K562 (cell line): ENCODE measurements around the gene KIF3B.
"Not testable (repeated sequence)": the region's sequence is repeated elsewhere in the genome, so short reads cannot be mapped to it uniquely, and the experiment has no call there.

Source experiments
- CBFA2T3 ChIP-seq: fragments of 450-650 bp; IDR thresholded peaks from 2 replicates; pipeline ENCODE4 v1.6.1; 2017
- TEAD2 ChIP-seq: fragments of 450-650 bp; IDR thresholded peaks from 2 replicates; pipeline ENCODE4 v1.6.1; 2016; ENCODE audit warnings: missing genetic modification characterization, control low read depth, missing compliant biosample characterization
- YBX1 ChIP-seq: fragments of 450-650 bp; IDR thresholded peaks from 2 replicates; pipeline ENCODE4 v1.7.1; 2016; ENCODE audit warnings: mild to moderate bottlenecking

- not testable (repeated sequence) for TF ChIP-seq CBFA2T3; TEAD2 (tag); YBX1
Observed at GRCh38 chr20:32383441-32383840, 106.0 kb downstream of the KIF3B start.
